Tibial artery (tissue), 4 donors: Measurements from ENCODE around the gene CPZ.

Source experiments
- DNase-seq, 2 donors: peaks; one replicate each; pipeline ENCODE4 v3.0.0-alpha.2; 2019
- H3K27ac ChIP-seq, 2 donors: fragments of 200-600 bp; sonication (generic) in 1 of 2; 1 replicate in 1 of 2; 2 replicates in 1 of 2; pipeline ENCODE4 v1.5.1; 2018 to 2019; ENCODE audit warnings: mild to moderate bottlenecking in 1 of 2
- H3K27me3 ChIP-seq, 2 donors: fragments of 200-600 bp; sonication (generic) in 1 of 2; one replicate each; pipeline versions ENCODE4 v1.5.1 to v1.6.0; 2016 to 2019
- H3K36me3 ChIP-seq, 3 donors: fragments of 200-600 bp; sonication (generic) in 2 of 3; one replicate each; pipeline ENCODE4 v1.5.1; 2016 to 2019; ENCODE audit warnings: mild to moderate bottlenecking in 2 of 3
- H3K4me1 ChIP-seq, 4 donors: fragments of 200-600 bp; sonication (generic) in 2 of 4; 1 replicate in 3 of 4; 2 replicates in 1 of 4; pipeline ENCODE4 v1.5.1; 2016 to 2019
- H3K4me3 ChIP-seq, 2 donors: fragments of 200-600 bp; sonication (generic) in 1 of 2; 1 replicate in 1 of 2; 2 replicates in 1 of 2; pipeline ENCODE4 v1.5.1; 2018 to 2019; ENCODE audit warnings: mild to moderate bottlenecking in 2 of 2
- H3K9me3 ChIP-seq, 3 donors: fragments of 200-600 bp; sonication (generic) in 1 of 3; one replicate each; pipeline ENCODE4 v1.5.1; 2016 to 2019
- CTCF ChIP-seq, 2 experiments: fragments of 200-600 bp in 1 of 2; fragments of 450-650 bp in 1 of 2; IDR thresholded peaks; one replicate each; pipeline ENCODE4 v1.5.1; 2017 to 2019; ENCODE audit warnings: antibody characterized with exemption in 2 of 2, mild to moderate bottlenecking in 1 of 2, moderate library complexity in 1 of 2
- intact Hi-C: fragments of 100-400 bp; cut with DNase I; formaldehyde crosslinking; loops from one replicate; pipeline ENCODE4 v1.15.0; 2023; ENCODE audit warnings: low total_unique reads

The CPZ gene

GRCh38 chr4:8583655-8584025, 8.9 kb upstream of the CPZ start:
- Histone ChIP-seq H3K27ac (no peak overlapping the region), H3K4me3 (no peak overlapping the region), H3K27me3 (peaks cover 0 to 97% of the 10 kb centered on the region in 2 donors), H3K4me1 (peaks cover 0 to 12% (median 0%) of the 10 kb centered on the region in 4 donors), H3K36me3 (no peaks in the 10 kb centered on the region), H3K9me3 (no peaks in the 10 kb centered on the region)
- DNase-seq, result no peak
- intact Hi-C loops, result no loop called here
- no peak for TF ChIP-seq CTCF (IDR thresholded peaks at IDR 0.05)

GRCh38 chr4:8585186-8585585, 7.4 kb upstream of the CPZ start:
- Histone ChIP-seq H3K27ac (no peak overlapping the region), H3K9me3 (no peaks in the 10 kb centered on the region), H3K36me3 (no peaks in the 10 kb centered on the region), H3K4me3 (no peak overlapping the region), H3K27me3 (peaks cover 0 to 89% of the 10 kb centered on the region in 2 donors), H3K4me1 (peaks cover 0 to 9% (median 0%) of the 10 kb centered on the region in 4 donors)
- TF ChIP-seq CTCF (IDR thresholded peaks at IDR 0.05), result no peak
- intact Hi-C loops, result no loop called here
- DNase-seq, result peak in 1 of 2 donors; percentile 39

- Histone ChIP-seq H3K36me3 (no peaks in the 10 kb centered on the region), H3K9me3 (no peaks in the 10 kb centered on the region), H3K27me3 (peaks cover 0 to 89% of the 10 kb centered on the region in 2 donors), H3K4me3 (no peak overlapping the region), H3K4me1 (peaks cover 0 to 5% (median 0%) of the 10 kb centered on the region in 4 donors), H3K27ac (no peak overlapping the region)
- intact Hi-C loops, result no loop called here
- DNase-seq, result peak in 1 of 2 donors; percentile 48
- TF ChIP-seq CTCF (IDR thresholded peaks at IDR 0.05), result no peak
Measured at GRCh38 chr4:8585721-8586212, 6.8 kb upstream of the CPZ start.

GRCh38 chr4:8586246-8586645, 6.3 kb upstream of the CPZ start:
- Histone ChIP-seq H3K4me3 (no peak overlapping the region), H3K9me3 (no peaks in the 10 kb centered on the region), H3K27ac (no peak overlapping the region), H3K27me3 (peaks cover 0 to 89% of the 10 kb centered on the region in 2 donors), H3K4me1 (peaks cover 0 to under 1% (median 0%) of the 10 kb centered on the region in 4 donors), H3K36me3 (no peaks in the 10 kb centered on the region)
- DNase-seq, result peak in 1 of 2 donors; percentile 28
- no peak for TF ChIP-seq CTCF (IDR thresholded peaks at IDR 0.05)
- intact Hi-C loops, result no loop called here

- peaks cover 0 to 89% of the 10 kb centered on the region in 2 donors for H3K27me3 ChIP-seq
- intact Hi-C loops, result no loop called here
- no peak overlapping the region for H3K27ac ChIP-seq
- no peak overlapping the region for H3K4me3 ChIP-seq
- no peaks in the 10 kb centered on the region for H3K36me3 ChIP-seq
- no peaks in the 10 kb centered on the region for H3K4me1 ChIP-seq
- no peaks in the 10 kb centered on the region for H3K9me3 ChIP-seq
- TF ChIP-seq CTCF (IDR thresholded peaks at IDR 0.05), result no peak
- peak in 1 of 2 donors; percentile 46 for DNase-seq
Measured at GRCh38 chr4:8586671-8587468, 5.7 kb upstream of the CPZ start.
